GM06990 (cell line): ENCODE measurements around the gene SUSD4.

Experiments used
- DNase-seq: peaks from one replicate; pipeline ENCODE4 v3.0.0-alpha.2; 2011; ENCODE audit not compliant: insufficient read length; ENCODE audit errors: extremely low read depth
- H3K27me3 ChIP-seq: replicated peaks from 2 replicates; pipeline ENCODE4 v1.6.0; 2011; ENCODE audit warnings: low read length; ENCODE audit not compliant: control insufficient read depth, insufficient read depth
- H3K36me3 ChIP-seq: 2 replicates; pipeline ENCODE4 v1.5.1; 2011; ENCODE audit warnings: low read length; ENCODE audit not compliant: control insufficient read depth, insufficient read depth
- H3K4me3 ChIP-seq: replicated peaks from 2 replicates; pipeline ENCODE4 v1.5.1; 2011; ENCODE audit warnings: low read depth, mild to moderate bottlenecking, control low read depth, low read length
- TF ChIP-seq, protein P1 (sequence below): IDR thresholded peaks from 2 replicates; pipeline ENCODE4 v1.5.1; 2011; ENCODE audit warnings: low read length, control low read depth, mild to moderate bottlenecking, inconsistent platforms; ENCODE audit not compliant: insufficient read depth, poor library complexity, severe bottlenecking

The SUSD4 gene, protein sequence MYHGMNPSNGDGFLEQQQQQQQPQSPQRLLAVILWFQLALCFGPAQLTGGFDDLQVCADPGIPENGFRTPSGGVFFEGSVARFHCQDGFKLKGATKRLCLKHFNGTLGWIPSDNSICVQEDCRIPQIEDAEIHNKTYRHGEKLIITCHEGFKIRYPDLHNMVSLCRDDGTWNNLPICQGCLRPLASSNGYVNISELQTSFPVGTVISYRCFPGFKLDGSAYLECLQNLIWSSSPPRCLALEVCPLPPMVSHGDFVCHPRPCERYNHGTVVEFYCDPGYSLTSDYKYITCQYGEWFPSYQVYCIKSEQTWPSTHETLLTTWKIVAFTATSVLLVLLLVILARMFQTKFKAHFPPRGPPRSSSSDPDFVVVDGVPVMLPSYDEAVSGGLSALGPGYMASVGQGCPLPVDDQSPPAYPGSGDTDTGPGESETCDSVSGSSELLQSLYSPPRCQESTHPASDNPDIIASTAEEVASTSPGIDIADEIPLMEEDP

DNA sequence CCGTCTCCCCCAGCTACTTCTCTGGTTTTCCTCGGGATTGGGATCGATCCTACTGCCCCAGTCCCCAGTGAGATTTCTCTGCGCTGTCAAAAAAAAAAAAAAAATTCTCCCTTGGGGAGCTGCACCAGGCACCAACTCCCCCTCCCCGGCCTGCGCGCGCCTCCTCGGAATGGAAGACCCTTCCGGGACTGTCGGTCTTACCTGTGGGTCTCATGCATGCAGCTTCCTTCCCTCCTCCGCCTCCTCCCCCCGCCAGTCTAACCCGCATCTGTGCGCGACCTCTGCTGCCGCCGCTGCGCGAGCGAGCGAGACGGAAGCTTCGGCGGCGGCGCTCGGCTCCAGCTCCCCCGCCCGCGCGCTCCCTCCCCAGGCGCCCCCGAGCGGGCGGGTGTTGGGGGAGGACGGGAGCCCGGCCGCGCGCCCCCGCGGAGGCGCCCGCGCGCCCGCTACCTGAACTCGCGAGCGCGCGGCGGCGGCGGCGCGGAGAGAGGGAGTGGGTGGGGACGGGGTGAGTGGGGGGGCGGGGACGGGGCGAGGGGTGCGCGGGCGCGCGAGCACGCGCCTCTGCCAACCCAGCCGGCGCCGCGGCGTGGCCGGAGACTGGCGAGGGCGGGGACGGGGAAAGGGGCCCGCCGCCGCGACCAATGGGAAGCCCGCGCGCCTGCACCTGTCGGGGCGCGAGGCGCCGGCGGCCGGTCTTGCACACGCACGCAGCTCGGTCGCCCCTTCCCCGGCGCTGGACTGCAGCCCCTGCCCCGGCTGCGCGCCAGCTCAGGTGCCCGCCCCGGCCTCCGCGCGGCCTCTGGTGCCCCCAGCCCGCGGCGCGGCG is at the start of gene SUSD4:
TSS of gene SUSD4 (minus strand) at position 321 of the 829 bp plus-strand sequence. CDS start 751 bp downstream, outside the sequence.
- DNase-seq = peak; percentile 52
- peaks cover 1% of the 10 kb centered on the region; the same call in 1 of the 2 replicates for H3K27me3 ChIP-seq
- TF ChIP-seq, protein P1, sequence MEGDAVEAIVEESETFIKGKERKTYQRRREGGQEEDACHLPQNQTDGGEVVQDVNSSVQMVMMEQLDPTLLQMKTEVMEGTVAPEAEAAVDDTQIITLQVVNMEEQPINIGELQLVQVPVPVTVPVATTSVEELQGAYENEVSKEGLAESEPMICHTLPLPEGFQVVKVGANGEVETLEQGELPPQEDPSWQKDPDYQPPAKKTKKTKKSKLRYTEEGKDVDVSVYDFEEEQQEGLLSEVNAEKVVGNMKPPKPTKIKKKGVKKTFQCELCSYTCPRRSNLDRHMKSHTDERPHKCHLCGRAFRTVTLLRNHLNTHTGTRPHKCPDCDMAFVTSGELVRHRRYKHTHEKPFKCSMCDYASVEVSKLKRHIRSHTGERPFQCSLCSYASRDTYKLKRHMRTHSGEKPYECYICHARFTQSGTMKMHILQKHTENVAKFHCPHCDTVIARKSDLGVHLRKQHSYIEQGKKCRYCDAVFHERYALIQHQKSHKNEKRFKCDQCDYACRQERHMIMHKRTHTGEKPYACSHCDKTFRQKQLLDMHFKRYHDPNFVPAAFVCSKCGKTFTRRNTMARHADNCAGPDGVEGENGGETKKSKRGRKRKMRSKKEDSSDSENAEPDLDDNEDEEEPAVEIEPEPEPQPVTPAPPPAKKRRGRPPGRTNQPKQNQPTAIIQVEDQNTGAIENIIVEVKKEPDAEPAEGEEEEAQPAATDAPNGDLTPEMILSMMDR = no peak
- peak within 1 kb of the TSS; percentile 38 for H3K4me3 ChIP-seq
- no peaks in the 10 kb centered on the region for H3K36me3 ChIP-seq

DNA sequence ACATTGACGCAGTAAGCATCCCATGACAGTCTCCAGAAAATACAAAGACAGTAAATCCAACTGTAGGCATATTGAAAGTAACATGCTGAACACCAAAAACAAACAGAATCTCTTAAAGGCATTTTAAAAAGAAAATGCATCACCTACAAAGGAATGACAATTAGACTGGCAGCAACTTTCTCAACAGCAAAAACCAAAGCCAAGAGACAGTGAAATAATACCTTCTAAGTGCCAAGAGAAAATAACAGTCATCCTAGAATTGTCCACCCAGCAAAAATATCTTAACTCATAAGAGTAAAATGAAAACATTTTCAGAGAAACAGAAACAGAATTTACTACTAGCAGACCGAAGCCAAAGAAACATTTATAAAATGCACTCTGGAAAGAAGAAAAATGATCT is 49.2 kb upstream of the SUSD4 start:
- TF ChIP-seq, protein P1 = no peak
- no peak overlapping the region for H3K4me3 ChIP-seq
- no peak for DNase-seq
- no peaks in the 10 kb centered on the region for H3K36me3 ChIP-seq
- H3K27me3 ChIP-seq = no peaks in the 10 kb centered on the region

DNA sequence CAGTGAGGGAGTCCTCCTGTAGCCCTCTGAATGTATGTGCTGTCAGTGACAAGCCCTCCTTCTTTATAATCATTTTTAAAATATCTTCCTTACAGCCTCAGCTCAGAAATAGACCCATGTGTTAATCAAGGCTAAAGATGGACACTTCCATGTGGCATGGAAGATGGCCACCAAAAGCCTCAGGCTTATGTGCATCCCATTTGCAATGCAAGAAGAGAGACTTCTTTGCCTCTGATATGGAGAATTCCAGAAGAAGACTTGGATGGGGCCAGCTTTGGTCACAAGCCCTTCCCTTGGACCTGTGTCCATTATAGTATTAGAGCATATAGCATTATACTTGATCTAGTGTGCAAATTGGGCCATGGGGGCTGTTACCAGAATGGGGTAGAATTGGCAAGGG is 47.7 kb upstream of the SUSD4 start:
- DNase-seq = no peak
- Histone ChIP-seq H3K4me3 (no peak overlapping the region), H3K36me3 (no peaks in the 10 kb centered on the region), H3K27me3 (no peaks in the 10 kb centered on the region)
- TF ChIP-seq, protein P1 = no peak

DNA sequence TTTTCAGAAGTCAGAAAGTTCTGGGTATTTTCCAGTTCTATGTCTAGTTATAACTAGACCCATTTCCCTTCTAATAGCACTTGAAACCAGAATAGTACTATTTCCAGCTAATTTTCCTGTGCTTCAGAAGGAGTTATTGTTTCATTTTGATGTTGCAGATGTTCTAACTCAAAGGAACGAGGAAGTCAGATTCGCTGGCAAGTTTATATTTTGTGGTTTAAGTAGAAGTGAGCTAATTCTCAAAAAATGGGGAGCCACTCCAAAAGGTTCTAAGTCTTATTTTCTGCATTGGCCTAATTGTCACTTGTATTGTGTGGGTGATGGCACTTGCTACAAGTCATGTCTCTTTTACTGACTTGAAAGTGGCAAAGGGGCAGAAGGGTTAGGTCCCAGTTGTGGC is 47.3 kb upstream of the SUSD4 start:
- no peaks in the 10 kb centered on the region for H3K27me3 ChIP-seq
- H3K36me3 ChIP-seq = no peaks in the 10 kb centered on the region
- no peak for DNase-seq
- TF ChIP-seq, protein P1 = no peak
- no peak overlapping the region for H3K4me3 ChIP-seq

DNA sequence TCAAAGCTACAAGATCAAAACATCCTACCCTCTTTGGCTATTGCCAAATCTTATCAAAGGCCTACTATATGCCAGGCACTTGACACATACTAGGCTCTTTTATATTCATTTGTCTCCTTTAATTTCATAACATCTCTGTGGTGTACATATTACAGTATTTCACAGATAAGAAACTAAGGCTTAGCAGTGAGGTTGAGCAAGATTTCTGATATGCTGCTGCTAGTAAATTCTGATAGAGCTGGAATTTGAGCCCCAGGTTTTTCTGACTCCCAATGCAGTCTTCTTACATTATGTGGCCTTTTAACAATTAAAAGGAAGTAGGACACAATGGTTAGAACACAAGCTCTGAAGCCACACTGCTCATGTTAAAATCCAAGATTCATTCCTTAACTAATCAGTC is 46.1 kb upstream of the SUSD4 start:
- no peak overlapping the region for H3K4me3 ChIP-seq
- no peak for DNase-seq
- TF ChIP-seq, protein P1 = no peak
- H3K36me3 ChIP-seq = no peaks in the 10 kb centered on the region
- no peaks in the 10 kb centered on the region for H3K27me3 ChIP-seq
